Gastroesophageal sphincter (tissue), 4 donors: ENCODE data around the gene RNLS. TPM values are rescaled to one million over a fixed set of nuclear protein-coding genes. Genes with fewer than 3 reads are reported as not detected.

ENCODE experiments used
- ATAC-seq: fragments of 150-250 bp; one replicate; pipeline ENCODE4 v1.9.1; 2016; ENCODE audit warnings: mild to moderate bottlenecking, moderate library complexity
- H3K27ac ChIP-seq, 4 donors: fragments of 200-600 bp; sonication (generic) in 3 of 4; 1 replicate in 3 of 4; 2 replicates in 1 of 4; pipeline ENCODE4 v1.5.1; 2016 to 2019
- H3K27me3 ChIP-seq: fragments of 200-600 bp; sonication (generic); one replicate; pipeline ENCODE4 v1.5.1; 2019
- H3K36me3 ChIP-seq, 2 donors: fragments of 200-600 bp; sonication (generic); one replicate each; pipeline ENCODE4 v1.5.1; 2019; ENCODE audit warnings: control low read depth in 1 of 2
- H3K4me1 ChIP-seq, 3 donors: fragments of 200-600 bp; sonication (generic); 1 replicate in 2 of 3; 2 replicates in 1 of 3; pipeline ENCODE4 v1.5.1; 2016 to 2019; ENCODE audit warnings: control low read depth in 2 of 3
- H3K4me3 ChIP-seq, 2 donors: fragments of 200-600 bp; sonication (generic); one replicate each; pipeline ENCODE4 v1.5.1; 2019; ENCODE audit warnings: mild to moderate bottlenecking in 1 of 2, moderate library complexity in 1 of 2
- H3K9me3 ChIP-seq, 3 donors: fragments of 200-600 bp; sonication (generic); one replicate each; pipeline ENCODE4 v1.5.1; 2017 to 2019; ENCODE audit warnings: control low read depth in 2 of 3
- EP300 ChIP-seq: sonication (generic); formaldehyde crosslinking; IDR thresholded peaks from one replicate; pipeline ENCODE4 v1.6.1; 2017; ENCODE audit warnings: antibody characterized with exemption, mild to moderate bottlenecking
- POLR2A ChIP-seq, 2 donors: fragments of 450-650 bp; IDR thresholded peaks; one replicate each; pipeline ENCODE4 v1.6.1; 2017; ENCODE audit warnings: antibody characterized with exemption in 2 of 2, mild to moderate bottlenecking in 2 of 2, moderate library complexity in 1 of 2
- POLR2AphosphoS5 ChIP-seq: sonication (generic); formaldehyde crosslinking; IDR thresholded peaks from one replicate; pipeline ENCODE4 v1.6.1; 2017; ENCODE audit warnings: antibody characterized with exemption
- whole genome bisulfite sequencing, 2 donors: methylation state at CpG; one replicate each; pipeline ENCODE4 v1.1.5; 2018; ENCODE audit warnings: low coverage in 1 of 2; 5-methylcytosine and 5-hydroxymethylcytosine counted together
- total RNA-seq, 4 donors: library from RNA; depleted of rRNA; stranded (reverse); fragments of >200 nt; gene quantifications; one replicate each; pipeline ENCODE4 v1.1.0, GENCODE V29; 2016
- TF ChIP-seq, protein P1 (sequence below), 4 experiments: fragments of 200-600 bp in 2 of 4; fragments of 450-650 bp in 2 of 4; sonication (generic) in 1 of 4; IDR thresholded peaks; one replicate each; pipeline ENCODE4 v1.5.1; 2017 to 2019; ENCODE audit warnings: antibody characterized with exemption in 4 of 4, mild to moderate bottlenecking in 2 of 4, moderate library complexity in 2 of 4

The RNLS gene
- total RNA-seq, 4 donors from 2014 or later, result 9.4 to 25.1 (median 15.3) TPM

DNA sequence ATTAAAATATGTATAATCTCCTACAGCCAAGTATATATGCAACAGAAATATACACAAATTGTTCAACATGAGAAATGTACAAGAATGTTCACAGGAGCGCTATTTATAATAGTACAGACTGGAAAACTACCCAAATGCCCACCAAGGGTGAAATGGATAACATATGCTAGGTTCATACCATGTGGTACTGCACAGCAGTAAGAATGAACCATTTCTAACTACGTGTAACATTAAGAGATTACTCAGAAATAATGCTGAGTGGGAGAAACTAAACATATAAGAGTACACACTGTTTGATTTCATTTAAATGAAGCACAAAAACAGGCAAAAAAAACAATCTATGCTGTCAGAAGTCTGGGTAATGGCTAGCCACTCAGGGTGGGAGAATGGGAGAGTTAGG is 45.8 kb downstream of the RNLS start:
- WGBS, 2 donors, result 68 to 79% methylated on average over 2 of the region's 2 CpGs
- H3K4me3 ChIP-seq, result no peak overlapping the region
- ATAC-seq, result no peak
- TF ChIP-seq EP300 (no peak), POLR2AphosphoS5 (no peak), POLR2A (IDR thresholded peaks at IDR 0.05) (no peak)
- TF ChIP-seq, protein P1, sequence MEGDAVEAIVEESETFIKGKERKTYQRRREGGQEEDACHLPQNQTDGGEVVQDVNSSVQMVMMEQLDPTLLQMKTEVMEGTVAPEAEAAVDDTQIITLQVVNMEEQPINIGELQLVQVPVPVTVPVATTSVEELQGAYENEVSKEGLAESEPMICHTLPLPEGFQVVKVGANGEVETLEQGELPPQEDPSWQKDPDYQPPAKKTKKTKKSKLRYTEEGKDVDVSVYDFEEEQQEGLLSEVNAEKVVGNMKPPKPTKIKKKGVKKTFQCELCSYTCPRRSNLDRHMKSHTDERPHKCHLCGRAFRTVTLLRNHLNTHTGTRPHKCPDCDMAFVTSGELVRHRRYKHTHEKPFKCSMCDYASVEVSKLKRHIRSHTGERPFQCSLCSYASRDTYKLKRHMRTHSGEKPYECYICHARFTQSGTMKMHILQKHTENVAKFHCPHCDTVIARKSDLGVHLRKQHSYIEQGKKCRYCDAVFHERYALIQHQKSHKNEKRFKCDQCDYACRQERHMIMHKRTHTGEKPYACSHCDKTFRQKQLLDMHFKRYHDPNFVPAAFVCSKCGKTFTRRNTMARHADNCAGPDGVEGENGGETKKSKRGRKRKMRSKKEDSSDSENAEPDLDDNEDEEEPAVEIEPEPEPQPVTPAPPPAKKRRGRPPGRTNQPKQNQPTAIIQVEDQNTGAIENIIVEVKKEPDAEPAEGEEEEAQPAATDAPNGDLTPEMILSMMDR (IDR thresholded peaks at IDR 0.05), result no peak
- no peak overlapping the region for H3K27ac ChIP-seq
- no peaks in the 10 kb centered on the region for H3K9me3 ChIP-seq
- no peaks in the 10 kb centered on the region for H3K4me1 ChIP-seq
- no peaks in the 10 kb centered on the region for H3K27me3 ChIP-seq
- no peaks in the 10 kb centered on the region for H3K36me3 ChIP-seq

DNA sequence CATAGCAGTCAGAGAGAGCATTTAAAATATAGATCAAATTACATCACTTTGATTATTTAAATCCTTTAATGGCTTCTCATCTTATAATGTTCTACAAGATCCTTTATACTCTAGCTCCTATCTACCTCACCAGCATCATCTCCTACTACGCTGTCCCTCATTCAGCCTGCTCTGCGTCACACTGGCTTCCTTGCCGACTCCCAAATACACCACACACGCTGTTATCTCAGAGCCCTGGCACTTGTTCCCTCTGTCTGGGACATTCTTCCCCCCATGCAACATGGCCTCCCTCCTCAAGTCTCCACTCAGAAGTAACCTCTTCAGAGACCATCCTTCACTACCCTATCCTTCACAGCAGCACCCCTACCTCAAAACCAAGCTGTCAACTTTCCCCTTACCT is 46.7 kb downstream of the RNLS start:
- Histone ChIP-seq H3K4me3 (no peak overlapping the region), H3K9me3 (no peaks in the 10 kb centered on the region), H3K27me3 (no peaks in the 10 kb centered on the region), H3K27ac (no peak overlapping the region), H3K4me1 (no peaks in the 10 kb centered on the region), H3K36me3 (no peaks in the 10 kb centered on the region)
- WGBS, 2 donors, result 54 to 98% methylated on average over 4 of the region's 4 CpGs
- TF ChIP-seq EP300 (no peak), POLR2A (IDR thresholded peaks at IDR 0.05) (no peak), POLR2AphosphoS5 (no peak)
- TF ChIP-seq, protein P1 (IDR thresholded peaks at IDR 0.05), result no peak
- ATAC-seq, result no peak

DNA sequence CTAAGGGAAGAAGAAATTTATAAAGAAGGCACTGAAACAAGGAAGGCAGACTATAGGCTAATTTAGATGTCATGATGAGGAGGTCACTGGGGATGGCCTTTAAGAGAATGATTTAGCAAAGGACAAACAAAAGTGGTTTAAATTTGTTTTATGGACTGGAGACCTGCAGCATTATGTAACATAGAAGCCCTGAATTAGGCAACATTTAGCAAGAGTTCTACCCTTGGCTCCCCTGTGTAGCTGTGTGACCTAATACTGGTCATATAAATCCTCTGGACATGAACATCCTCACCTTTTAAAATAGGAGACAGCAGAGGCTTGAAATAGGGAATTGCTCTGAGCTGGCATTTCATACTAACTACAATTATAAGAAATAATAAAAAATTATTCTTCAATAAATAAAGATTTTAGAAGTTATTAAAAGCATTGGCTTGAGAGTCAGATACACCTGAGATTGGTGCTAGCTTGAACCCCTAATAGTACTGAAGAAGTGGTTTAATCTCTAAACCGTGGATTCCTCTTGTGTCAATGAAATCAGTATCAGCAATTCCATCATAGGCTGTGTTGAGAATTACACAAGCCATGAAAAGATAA is 48.9 kb downstream of the RNLS start:
- 85 to 100% methylated on average over 1 of the region's 1 CpG for WGBS, 2 donors

DNA sequence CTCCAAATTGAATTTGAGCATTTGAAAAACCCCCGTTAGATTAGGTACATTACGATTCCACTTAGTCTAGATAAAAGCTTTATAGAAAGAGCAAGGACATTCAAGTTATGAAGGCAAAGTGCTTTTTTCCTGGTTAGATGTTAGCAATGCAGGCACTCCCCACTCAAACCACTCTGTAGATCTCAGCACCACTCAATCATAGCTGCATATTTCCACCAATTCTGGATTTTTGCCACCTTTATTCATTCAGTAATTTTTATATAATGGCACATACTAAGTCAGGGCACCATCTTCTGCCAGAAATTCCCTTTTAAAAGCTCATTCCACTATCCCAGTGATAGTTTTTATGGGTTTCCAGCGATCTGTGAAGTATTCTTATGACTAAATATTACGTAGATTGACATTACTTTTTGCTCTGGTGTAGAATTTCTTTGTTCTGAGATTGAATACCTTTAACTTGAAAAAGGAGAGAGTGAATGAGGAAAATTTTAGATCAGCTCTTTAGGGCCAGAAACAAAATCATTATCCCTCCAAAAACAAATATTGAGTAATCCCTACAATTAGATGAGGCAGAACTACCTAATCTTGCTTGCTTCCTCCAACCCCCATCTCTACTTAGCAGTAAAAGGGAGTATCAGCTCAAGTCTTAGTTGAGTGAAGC is 51.6 kb downstream of the RNLS start:
- Histone ChIP-seq H3K27me3 (no peaks in the 10 kb centered on the region), H3K27ac (no peak overlapping the region), H3K4me1 (no peaks in the 10 kb centered on the region), H3K4me3 (no peak overlapping the region), H3K36me3 (no peaks in the 10 kb centered on the region), H3K9me3 (no peaks in the 10 kb centered on the region)
- 73 to 92% methylated on average over 4 of the region's 4 CpGs for WGBS, 2 donors
- TF ChIP-seq POLR2AphosphoS5, result no peak
- ATAC-seq, result no peak

More for the DNA sequence above, 48.9 kb downstream of the RNLS start:
- H3K4me1 ChIP-seq, result no peaks in the 10 kb centered on the region
- H3K9me3 ChIP-seq, result no peaks in the 10 kb centered on the region
- no peak overlapping the region for H3K4me3 ChIP-seq
- TF ChIP-seq POLR2A (IDR thresholded peaks at IDR 0.05), result no peak
- no peak for TF ChIP-seq EP300
- TF ChIP-seq POLR2AphosphoS5, result no peak
- no peaks in the 10 kb centered on the region for H3K36me3 ChIP-seq
- no peak overlapping the region for H3K27ac ChIP-seq
- no peaks in the 10 kb centered on the region for H3K27me3 ChIP-seq
- no peak for ATAC-seq

DNA sequence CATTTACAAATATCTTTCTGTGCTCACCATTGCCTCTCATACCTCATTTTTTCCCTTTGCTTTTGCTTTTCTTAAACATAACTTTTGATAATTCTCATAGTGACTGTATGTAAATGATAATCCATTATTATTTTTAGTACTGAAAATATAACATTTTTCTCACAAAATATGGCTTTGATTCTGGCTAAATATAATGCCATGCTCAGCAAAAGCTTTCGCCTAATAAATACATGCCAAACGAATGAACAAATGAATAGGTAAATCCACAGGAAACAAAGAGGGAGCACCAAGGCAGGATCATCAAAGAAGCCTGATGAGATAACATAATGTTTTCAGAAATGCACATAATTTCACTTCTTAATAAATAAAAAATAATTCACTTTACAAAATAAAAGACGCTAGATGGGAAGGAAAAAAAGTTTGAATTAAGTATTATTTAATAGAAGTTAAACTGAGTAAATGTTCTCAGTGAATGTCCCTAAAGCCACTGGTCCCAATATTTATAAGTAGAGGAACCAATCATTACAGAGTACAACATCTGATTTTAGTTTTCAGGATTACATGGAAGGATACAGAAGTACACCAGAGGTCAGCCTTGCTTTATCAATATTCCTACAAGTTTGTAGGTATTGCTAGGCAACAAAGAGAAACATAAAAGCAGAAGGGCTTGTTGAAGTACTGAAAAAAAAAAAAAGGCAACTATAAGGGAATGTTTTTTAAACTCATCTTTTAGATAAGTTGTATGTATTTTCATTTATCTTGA is 52.3 kb downstream of the RNLS start:
- ATAC-seq, result no peak
- 60 to 74% methylated on average over 3 of the region's 3 CpGs for WGBS, 2 donors
- no peak overlapping the region for H3K4me3 ChIP-seq
- no peak overlapping the region for H3K27ac ChIP-seq
- TF ChIP-seq EP300 (no peak), POLR2A (IDR thresholded peaks at IDR 0.05) (no peak), POLR2AphosphoS5 (no peak)
- TF ChIP-seq, protein P1 (IDR thresholded peaks at IDR 0.05), result no peak
- H3K27me3 ChIP-seq, result no peaks in the 10 kb centered on the region
- H3K9me3 ChIP-seq, result no peaks in the 10 kb centered on the region
- no peaks in the 10 kb centered on the region for H3K4me1 ChIP-seq
- H3K36me3 ChIP-seq, result no peaks in the 10 kb centered on the region
